ENCODE measurements around the gene NUP188.
"Not testable (repeated sequence)": the region's sequence is repeated elsewhere in the genome, so short reads cannot be mapped to it uniquely, and the experiment has no call there.

NUP188 gene

DNA sequence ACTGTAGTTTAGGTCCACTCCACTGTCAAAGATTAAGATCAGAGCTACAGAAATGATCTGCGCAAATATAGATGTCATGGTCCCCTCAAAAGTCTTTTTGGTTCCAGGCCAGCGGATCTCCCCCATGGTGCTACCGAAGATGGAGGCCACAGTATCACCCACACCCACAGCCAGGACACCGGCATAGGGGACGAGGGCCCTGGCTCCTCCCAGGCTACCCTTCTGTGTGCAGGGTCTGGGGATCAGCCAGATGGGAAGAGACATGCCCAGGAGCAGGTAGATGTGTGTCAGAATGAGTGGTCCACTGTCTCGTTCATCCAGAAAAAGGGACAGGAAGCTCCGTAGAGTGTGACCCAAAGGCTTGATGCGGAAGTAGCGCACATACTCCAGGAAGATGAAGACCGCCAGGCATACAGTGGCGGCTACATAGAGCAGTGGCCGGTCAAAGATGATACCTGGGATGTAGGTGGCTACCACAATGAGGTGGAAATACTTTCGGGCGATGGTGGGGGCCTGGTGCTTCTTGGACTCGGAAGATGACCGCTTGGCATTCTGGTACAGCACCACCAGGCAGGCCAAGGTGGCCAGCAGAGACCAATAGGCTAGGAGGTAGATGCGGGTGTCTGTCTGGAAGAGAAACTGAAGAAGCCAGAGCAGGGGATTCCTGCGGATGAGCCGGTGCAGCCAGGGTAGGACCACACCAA, 1.5 kb upstream of the NUP188 start:
- H3K4me3 ChIP-seq (ENCODE audit: low read depth, low read length), result no peak overlapping the region
- TF ChIP-seq CTCF (IDR thresholded peaks at IDR 0.05; ENCODE audit: low read depth, low read length, missing control alignments), result no peak
- DNase-seq (ENCODE audit: low read depth), result no peak

- no peak for TF ChIP-seq CTCF (IDR thresholded peaks at IDR 0.05; ENCODE audit: low read depth, low read length, missing control alignments)
- H3K4me3 ChIP-seq (ENCODE audit: low read depth, low read length), result peak overlapping the region; percentile 98
- DNase-seq (ENCODE audit: low read depth), result no peak
These were observed 775 bp upstream of the NUP188 start for GRCh38 chr9:128946571-128947276.

DNA sequence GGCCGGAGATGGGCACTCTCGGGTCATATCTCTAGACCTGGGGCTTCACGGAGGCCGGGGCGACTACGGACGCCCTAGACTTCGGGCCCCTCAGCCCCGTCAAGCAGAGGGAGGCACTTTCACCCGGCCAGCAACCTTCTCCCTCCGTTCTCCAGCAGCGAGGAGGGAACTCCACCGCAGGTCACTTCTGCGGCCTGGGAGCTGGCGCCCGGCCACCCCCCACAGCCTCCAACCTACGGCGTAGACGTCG, 297 bp upstream of the NUP188 start:
- DNase-seq (ENCODE audit: low read depth), result no peak
- TF ChIP-seq CTCF (IDR thresholded peaks at IDR 0.05; ENCODE audit: low read depth, low read length, missing control alignments), result no peak
- H3K4me3 ChIP-seq (ENCODE audit: low read depth, low read length), result peak overlapping the region; percentile 98

DNA sequence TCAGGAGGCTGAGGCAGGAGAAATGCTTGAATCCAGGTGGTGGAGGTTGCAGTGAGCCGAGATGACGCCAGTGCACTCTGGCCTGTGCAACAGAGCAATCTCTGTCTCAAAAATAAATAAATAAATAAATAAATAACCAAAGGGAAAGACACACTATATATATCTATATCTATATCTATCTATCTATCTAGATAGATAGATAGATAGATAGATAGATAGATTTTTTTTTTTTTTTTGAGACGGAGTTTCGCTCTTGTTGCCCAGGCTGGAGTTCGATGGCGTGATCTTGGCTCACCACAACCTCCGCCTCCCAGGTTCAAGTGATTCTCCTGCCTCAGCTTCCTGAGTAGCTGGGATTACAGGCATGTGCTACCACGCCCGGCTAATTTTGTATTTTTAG, 13.9 kb downstream of the NUP188 start:
- DNase-seq (ENCODE audit: low read depth); H3K4me3 ChIP-seq (ENCODE audit: low read depth, low read length): not testable (repeated sequence)

- TF ChIP-seq CTCF (IDR thresholded peaks at IDR 0.05; ENCODE audit: low read depth, low read length, missing control alignments), result no peak
- no peak for DNase-seq (ENCODE audit: low read depth)
- no peak overlapping the region for H3K4me3 ChIP-seq (ENCODE audit: low read depth, low read length)
These were observed 22.0 kb downstream of the NUP188 start for GRCh38 chr9:128969491-128969890.

- no peak overlapping the region for H3K4me3 ChIP-seq (ENCODE audit: low read depth, low read length)
- TF ChIP-seq CTCF (IDR thresholded peaks at IDR 0.05; ENCODE audit: low read depth, low read length, missing control alignments), result no peak
- DNase-seq (ENCODE audit: low read depth), result no peak
These were observed 25.5 kb downstream of the NUP188 start for GRCh38 chr9:128972956-128973355.

GRCh38 chr9:128979111-128979510, 31.6 kb downstream of the NUP188 start:
- TF ChIP-seq CTCF (IDR thresholded peaks at IDR 0.05; ENCODE audit: low read depth, low read length, missing control alignments), result no peak
- no peak for DNase-seq (ENCODE audit: low read depth)

More at GRCh38 chr9:128979111-128979510, 31.6 kb downstream of the NUP188 start:
- H3K4me3 ChIP-seq (ENCODE audit: low read depth, low read length), result no peak overlapping the region
